Nephron progenitor cell (in vitro differentiated cells): ENCODE data around the gene FOXE1.

Experiments
- DNase-seq: peaks from one replicate; pipeline ENCODE4 v3.0.0; 2021
- H3K27ac Mint-ChIP-seq: 2 replicates; pipeline ENCODE4 v1.8.0; 2021; ENCODE audit warnings: mild to moderate bottlenecking, moderate library complexity, mixed read lengths
- H3K27me3 Mint-ChIP-seq: 2 replicates; pipeline ENCODE4 v1.8.0; 2021; ENCODE audit warnings: mild to moderate bottlenecking, low read depth, mixed read lengths; ENCODE audit not compliant: poor library complexity
- H3K36me3 Mint-ChIP-seq: 2 replicates; pipeline ENCODE4 v1.8.0; 2021; ENCODE audit warnings: low read depth, mixed read lengths
- H3K4me1 Mint-ChIP-seq: 2 replicates; pipeline ENCODE4 v1.8.0; 2021; ENCODE audit warnings: mixed read lengths
- H3K4me3 Mint-ChIP-seq: 2 replicates; pipeline ENCODE4 v1.8.0; 2021; ENCODE audit warnings: mild to moderate bottlenecking, moderate library complexity, mixed read lengths
- H3K9me3 Mint-ChIP-seq: 2 replicates; pipeline ENCODE4 v1.8.0; 2021; ENCODE audit warnings: mild to moderate bottlenecking, moderate library complexity, mixed read lengths
- CTCF ChIP-seq: fragments of 200-600 bp; sonication (generic); IDR thresholded peaks from 2 replicates; pipeline ENCODE4 v1.5.0; 2021; ENCODE audit warnings: antibody characterized with exemption

Gene FOXE1

GRCh38 chr9:97903177-97903576 lies 50.2 kb downstream of the FOXE1 start:
- H3K36me3 Mint-ChIP-seq, result peaks cover 16% of the 10 kb centered on the region
- no peaks in the 10 kb centered on the region for H3K4me1 Mint-ChIP-seq
- H3K9me3 Mint-ChIP-seq, result no peaks in the 10 kb centered on the region
- H3K27ac Mint-ChIP-seq, result no peak overlapping the region
- no peak for DNase-seq
- TF ChIP-seq CTCF, result no peak
- H3K27me3 Mint-ChIP-seq, result peaks cover 2% of the 10 kb centered on the region
- no peak overlapping the region for H3K4me3 Mint-ChIP-seq

- H3K4me1 Mint-ChIP-seq, result no peaks in the 10 kb centered on the region
- DNase-seq, result no peak
- no peak overlapping the region for H3K4me3 Mint-ChIP-seq
- H3K9me3 Mint-ChIP-seq, result no peaks in the 10 kb centered on the region
- TF ChIP-seq CTCF, result no peak
- H3K27ac Mint-ChIP-seq, result no peak overlapping the region
- peaks cover 23% of the 10 kb centered on the region for H3K36me3 Mint-ChIP-seq
- H3K27me3 Mint-ChIP-seq, result peaks cover 2% of the 10 kb centered on the region
Measured at GRCh38 chr9:97904725-97905124, 51.7 kb downstream of the FOXE1 start.

- H3K9me3 Mint-ChIP-seq, result no peaks in the 10 kb centered on the region
- H3K4me3 Mint-ChIP-seq, result no peak overlapping the region
- no peak overlapping the region for H3K27ac Mint-ChIP-seq
- no peak for DNase-seq
- H3K27me3 Mint-ChIP-seq, result peaks cover 2% of the 10 kb centered on the region
- peaks cover 28% of the 10 kb centered on the region for H3K36me3 Mint-ChIP-seq
- TF ChIP-seq CTCF, result no peak
- H3K4me1 Mint-ChIP-seq, result no peaks in the 10 kb centered on the region
Measured at GRCh38 chr9:97905228-97905627, 52.2 kb downstream of the FOXE1 start.
